Suppressor macrophage treated with lipopolysaccharide for 1 hour (primary cell): Measurements from ENCODE around the gene EML6.
A peak's percentile ranks its signal among the peaks of the same experiment; 100 is the strongest.

Experiments used
- DNase-seq, 3 donors: peaks; one replicate each; pipeline ENCODE4 v3.0.0-alpha.2; 2020 to 2022

EML6 gene

DNA sequence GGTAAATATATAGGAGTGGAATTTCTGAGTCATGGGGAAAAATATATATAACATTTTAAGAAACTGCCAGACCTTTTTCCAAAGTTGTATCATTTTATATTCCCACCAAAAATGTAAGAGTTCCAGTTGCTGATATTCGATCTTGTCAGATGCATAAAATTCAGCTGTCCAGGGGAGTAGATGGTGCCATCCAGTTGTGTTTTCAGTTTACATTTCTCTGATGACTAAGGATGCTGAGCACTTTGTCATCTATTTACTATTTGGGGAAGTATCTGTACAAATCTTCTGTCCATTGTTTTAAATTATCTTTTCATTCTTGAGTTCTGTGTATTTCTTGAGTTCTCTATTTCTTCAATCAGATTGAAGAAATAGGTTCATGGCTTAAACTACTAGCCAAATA, 200.7 kb downstream of the EML6 start:
- no peak for DNase-seq

GRCh38 chr2:54925022-54925421, 201.6 kb downstream of the EML6 start:
- no peak for DNase-seq

GRCh38 chr2:54927085-54927750, 203.8 kb downstream of the EML6 start:
- no peak for DNase-seq

DNA sequence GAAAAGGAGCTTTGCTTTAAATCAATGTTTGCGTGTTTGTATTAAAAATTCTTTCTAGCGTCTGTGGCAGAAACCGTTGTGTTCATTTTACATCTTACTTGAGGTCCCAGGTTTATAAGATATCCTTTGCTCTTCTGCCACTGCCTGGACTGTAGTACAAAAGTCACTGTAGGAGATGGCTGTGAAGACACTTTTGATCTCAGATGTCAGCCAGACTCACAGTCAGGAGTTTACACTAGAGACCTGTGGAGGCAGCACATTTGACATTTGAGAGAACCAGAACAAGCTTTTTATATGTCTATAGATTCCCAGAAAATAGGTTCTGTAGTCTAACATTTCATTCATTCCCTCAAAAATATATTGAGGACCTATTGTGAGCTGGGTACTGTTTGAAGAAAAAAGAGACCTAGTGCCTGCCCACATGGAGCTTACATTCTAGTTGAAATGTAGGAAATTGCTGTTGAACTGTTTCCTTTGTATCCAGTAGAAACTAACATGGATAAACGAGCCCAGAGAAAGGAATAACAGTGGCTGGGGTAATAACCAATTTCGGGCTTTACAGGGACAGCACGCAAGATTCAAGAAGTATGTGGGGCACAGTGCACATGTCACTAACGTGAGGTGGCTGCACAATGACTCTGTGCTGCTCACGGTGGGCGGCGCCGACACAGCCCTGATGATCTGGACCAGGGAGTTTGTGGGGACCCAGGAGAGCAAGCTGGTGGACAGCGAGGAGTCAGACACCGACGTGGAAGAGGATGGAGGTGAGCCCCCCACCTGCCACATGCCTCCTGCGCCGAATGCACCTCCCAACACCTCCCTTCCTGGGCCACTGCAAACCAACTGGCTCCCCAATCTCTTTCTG, 204.5 kb downstream of the EML6 start:
- DNase-seq, result no peak

DNA sequence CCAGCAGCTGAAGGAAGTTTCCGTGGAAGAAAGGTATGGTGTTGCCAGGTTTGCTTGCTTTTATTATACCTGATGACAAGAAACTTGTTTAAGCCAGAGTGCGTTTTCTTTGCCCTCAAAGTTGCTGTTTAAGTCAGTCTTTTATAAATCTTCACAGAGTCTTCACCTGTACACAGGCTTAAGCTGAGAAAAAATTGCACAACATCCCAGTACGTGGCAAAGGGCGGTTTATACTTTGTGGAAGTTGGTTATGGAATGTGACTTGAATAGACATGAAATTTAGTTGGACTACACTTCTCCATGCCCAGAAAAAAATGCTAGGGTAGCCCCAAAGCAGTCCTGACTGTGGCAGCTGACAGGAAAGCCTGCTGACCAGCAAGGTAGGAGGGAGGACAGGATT, 205.3 kb downstream of the EML6 start:
- DNase-seq, result no peak

DNA sequence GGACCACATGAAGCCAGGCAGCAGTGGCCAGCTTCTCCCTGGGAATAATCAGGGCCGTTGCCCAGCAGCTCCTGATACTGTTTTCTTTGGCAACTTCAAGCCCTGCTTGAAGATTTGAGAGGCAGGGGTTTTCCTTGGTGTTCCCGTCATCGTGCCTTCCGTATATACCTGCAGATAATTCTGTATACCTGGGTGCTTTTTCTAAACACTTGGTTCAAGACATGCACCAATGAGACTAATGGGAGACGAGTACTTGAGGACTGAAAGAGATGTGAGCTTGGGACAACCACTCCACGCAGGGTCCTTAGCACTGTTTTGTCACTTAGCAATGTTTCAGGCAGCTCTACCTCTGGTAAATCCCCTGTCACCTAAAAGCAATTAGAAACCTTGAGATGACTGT, 208.0 kb downstream of the EML6 start:
- no peak for DNase-seq

DNA sequence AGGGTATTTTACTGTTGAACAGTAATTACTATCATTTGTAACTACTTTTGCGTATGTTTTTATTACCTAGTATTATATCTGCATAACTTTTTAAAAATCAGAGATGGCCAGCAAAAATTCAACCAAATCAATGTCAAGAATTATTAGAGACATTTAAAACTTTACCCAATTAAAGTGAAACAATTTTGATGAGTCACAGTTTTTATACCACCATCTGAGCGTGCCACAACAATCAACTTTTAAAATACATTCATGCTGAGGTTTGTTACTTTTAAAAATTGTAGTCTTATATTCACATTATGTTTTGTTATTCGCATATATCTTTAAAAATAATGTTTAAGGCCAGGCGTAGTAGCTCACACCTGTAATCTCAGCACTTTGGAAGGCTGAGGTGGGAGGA, 211.9 kb downstream of the EML6 start:
- DNase-seq, result no peak

GRCh38 chr2:54936766-54937165, 213.3 kb downstream of the EML6 start:
- DNase-seq, result no peak

DNA sequence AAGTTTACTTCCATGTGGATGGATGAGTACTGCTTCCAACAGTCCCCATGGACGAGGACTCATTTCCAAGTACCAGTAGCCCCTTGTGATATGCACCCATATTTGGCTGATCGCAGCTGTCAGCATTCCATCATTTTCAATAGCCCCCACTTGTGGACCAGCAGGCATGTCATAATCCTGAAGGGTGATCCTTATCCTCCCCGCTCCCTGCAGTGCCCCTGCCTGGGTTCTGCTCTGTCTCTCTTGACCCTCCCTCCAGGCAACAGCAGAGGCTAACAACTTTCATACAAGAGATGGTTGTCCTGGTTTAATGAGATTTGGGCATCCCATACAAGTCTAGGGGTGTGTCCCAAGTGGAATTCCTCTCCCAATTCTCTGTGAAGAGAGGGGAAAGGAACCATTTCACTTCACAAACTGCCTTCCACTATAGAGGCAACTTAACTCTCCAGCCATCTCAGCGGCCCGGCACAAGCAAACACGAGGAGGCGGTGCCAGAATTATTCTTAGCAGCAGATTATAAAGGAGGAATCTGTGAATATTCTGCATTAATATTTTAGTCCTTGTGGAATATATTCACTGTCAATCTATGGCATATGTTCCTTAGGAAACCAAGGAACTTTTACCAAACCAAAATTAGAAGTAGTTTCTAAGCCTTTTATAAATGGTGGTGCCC, 216.1 kb downstream of the EML6 start:
- no peak for DNase-seq

GRCh38 chr2:54940723-54941122, 217.3 kb downstream of the EML6 start:
- DNase-seq, result no peak

DNA sequence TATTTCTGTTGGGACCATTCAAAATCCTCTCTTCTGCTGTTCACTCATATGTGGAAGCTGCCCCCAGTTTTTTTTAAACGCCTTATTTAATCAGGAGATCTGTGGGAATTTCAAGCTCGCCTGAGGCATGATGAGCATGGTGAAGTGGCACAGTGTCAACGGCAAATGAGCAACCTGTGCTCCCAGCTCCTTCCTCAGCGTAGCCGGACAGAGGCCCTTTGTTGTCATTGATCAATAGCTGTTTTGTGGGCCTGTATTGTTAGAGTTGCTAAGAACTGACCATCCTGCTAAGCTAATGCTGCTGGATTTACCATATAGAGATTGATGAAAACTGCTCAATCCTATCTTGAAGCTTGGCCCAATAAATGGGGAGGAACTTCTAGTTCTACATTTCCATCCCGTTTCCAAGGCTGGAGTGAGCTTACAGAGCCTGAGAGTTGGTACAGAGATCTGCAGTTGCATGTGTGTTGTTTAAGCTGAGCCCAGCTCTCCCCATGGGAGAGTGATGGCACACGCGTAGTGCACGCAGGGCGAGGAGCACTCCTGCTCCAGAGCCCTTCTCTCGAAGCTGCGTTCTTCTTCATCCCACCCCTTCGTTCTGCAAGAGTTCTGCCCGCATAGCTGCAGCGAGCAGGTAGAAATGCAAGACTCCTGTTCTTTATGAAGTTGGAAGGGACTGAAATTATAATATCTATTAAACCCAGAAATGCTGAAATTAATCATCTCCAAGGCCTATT, 218.0 kb downstream of the EML6 start:
- no peak for DNase-seq

DNA sequence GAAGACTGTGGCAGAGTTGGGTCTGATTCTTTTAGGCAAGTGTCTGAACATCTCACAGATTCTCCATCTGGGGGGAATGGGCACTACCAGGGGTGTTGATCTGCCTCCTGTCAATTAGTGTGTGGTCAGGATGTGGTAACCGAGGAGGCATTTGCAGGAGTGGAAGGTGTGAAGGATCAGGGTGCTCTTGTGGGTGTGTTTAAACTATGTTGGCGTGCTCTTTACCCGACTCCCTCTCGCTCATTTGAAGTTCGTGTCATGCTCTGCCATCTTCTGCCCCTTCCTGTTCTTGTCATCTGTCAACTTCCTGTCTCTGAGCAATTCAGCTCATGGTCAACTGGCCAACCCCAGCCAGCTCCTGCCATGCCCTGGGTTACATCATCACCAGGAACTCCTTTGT, 218.9 kb downstream of the EML6 start:
- peak in 1 of 3 donors; percentile 35 for DNase-seq

- no peak for DNase-seq
Observed at GRCh38 chr2:54944724-54945326, 221.4 kb downstream of the EML6 start.

DNA sequence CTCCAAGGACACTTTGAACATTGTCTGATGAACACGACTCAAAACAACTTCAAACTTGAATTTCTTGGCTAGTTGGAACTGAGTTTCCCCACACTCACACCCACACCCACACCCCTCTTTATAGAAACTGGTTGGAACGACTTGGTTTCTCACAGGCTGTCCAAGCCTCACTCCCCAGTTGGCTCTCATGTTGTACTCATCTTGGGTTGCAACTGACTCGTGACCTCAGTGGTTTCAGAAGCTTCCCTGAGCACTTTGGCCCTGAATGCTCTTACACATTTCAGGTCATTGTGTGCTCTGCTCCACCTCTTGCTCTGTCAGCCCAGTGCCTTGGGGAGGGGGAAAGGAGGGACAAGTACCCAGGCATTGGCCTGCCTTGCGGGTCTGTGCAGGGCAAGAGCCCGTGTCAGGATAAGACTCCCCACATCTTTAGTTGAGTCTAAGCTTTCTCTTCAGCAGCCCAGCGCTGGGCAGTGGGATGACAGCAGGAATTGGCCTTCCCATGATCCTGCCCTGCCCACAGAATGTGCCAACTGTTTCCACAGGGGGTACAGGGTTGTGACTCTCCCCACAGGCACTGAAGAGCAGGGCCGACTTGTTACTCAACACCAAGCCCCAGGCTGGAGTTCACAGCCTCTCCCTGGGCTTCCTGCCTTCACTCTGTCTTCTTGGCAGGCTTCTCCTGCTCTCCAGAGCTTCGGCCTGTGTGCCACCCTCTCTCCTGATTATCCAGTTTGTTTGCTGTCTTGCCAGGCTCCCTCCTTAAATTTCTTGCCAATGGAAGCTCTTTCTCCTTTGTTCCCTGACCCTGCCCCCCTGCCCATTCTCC, 222.1 kb downstream of the EML6 start:
- no peak for DNase-seq

- DNase-seq, result no peak
Observed at GRCh38 chr2:54946220-54946805, 222.9 kb downstream of the EML6 start.

GRCh38 chr2:54947136-54947535, 223.7 kb downstream of the EML6 start:
- DNase-seq, result no peak

DNA sequence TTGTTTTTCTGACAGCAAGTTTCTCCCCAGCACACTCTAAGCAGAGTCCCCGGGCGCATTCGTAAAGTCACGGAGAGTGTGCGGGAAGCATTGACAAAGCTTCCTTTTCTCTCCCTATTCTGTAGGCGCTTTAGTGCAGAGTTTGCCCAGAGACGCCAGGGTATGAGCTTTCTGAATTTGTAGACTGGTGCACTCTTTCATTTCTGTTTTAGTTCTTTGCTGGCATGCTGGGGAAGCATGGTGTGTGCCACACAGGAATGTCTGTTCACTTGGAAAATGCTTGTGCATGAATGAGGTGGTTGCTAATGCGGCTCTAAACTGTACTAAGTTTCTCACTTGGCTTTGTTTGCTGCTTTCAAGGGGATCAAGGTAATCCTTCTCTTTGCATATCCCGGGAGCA, 224.2 kb downstream of the EML6 start:
- DNase-seq, result no peak

GRCh38 chr2:54948120-54948519, 224.7 kb downstream of the EML6 start:
- DNase-seq, result no peak

- DNase-seq, result no peak
Observed at GRCh38 chr2:54949431-54949830, 226.0 kb downstream of the EML6 start.

GRCh38 chr2:54950811-54951210, 227.3 kb downstream of the EML6 start:
- DNase-seq, result no peak

GRCh38 chr2:54952425-54952824, 229.0 kb downstream of the EML6 start:
- DNase-seq, result no peak
